ENCODE measurements around the gene MRPL36.

DNA sequence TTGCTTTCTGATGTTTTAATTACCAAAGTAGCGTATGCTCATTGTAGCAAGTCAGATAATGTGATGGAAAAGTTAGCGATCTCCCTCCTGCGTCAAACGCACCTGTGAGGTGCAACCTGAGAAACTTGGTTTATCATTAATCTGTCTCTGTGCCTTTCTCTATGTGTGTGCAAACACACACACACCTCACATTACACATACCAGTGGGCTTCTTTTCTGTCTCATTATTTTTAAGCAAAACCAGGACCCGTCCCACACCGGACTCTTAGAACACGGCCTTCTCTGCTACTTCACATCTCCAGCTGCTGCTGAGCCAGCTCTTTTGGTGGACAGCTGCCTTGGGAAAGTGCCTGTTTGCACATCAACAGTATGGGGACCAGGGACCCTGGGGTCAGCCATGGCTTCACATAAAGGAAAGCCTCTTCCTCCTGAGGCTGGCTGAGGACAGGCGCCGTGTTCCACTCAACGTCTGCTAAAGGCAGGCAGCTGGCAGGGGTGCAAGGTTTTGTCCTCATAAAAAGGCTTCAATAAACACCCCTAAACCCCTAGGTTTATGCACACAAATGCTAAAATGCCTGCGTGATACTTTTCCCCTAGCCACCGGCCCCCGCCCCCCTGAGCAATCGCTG lies 44.2 kb downstream of the MRPL36 start:
- TF ChIP-seq, protein P1, sequence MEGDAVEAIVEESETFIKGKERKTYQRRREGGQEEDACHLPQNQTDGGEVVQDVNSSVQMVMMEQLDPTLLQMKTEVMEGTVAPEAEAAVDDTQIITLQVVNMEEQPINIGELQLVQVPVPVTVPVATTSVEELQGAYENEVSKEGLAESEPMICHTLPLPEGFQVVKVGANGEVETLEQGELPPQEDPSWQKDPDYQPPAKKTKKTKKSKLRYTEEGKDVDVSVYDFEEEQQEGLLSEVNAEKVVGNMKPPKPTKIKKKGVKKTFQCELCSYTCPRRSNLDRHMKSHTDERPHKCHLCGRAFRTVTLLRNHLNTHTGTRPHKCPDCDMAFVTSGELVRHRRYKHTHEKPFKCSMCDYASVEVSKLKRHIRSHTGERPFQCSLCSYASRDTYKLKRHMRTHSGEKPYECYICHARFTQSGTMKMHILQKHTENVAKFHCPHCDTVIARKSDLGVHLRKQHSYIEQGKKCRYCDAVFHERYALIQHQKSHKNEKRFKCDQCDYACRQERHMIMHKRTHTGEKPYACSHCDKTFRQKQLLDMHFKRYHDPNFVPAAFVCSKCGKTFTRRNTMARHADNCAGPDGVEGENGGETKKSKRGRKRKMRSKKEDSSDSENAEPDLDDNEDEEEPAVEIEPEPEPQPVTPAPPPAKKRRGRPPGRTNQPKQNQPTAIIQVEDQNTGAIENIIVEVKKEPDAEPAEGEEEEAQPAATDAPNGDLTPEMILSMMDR (IDR thresholded peaks at IDR 0.05), result no peak
- no peak for TF ChIP-seq POLR2A (IDR thresholded peaks at IDR 0.05)

All from breast epithelium (tissue), 3 donors.